Measurements from ENCODE around the gene GMDS. TPM values are rescaled to one million over a fixed set of nuclear protein-coding genes. Genes with fewer than 3 reads are reported as not detected.

GMDS gene
- polyA plus RNA-seq, 1 donor (not counting 4 experiments of a cell fraction or from before 2014, with no cell fraction given), result 22.1 TPM

GRCh38 chr6:1894954-1895353 is 350.5 kb downstream of the GMDS start:
- Histone ChIP-seq H3K36me3 (ENCODE audit: control insufficient read depth in 2 of 2, extremely low read depth in 1 of 2, insufficient read depth in 2 of 2, low read length in 2 of 2) (no peaks in the 10 kb centered on the region), H3K27ac (ENCODE audit: control insufficient read depth, insufficient read depth, low read length) (no peak overlapping the region), H3K4me3 (ENCODE audit: control insufficient read depth in 2 of 3, extremely low read depth in 1 of 3, insufficient read depth in 2 of 3, low read depth in 1 of 3, low read length in 3 of 3) (no peak overlapping the region), H3K79me2 (ENCODE audit: control insufficient read depth, insufficient read depth, low read length) (no peaks in the 10 kb centered on the region), H3K9me1 (ENCODE audit: control insufficient read depth, extremely low read depth, insufficient read depth, low read length) (no peaks in the 10 kb centered on the region), H3K9ac (ENCODE audit: control insufficient read depth, extremely low read depth, insufficient read depth, low read length) (no peak overlapping the region), H4K20me1 (ENCODE audit: control insufficient read depth, extremely low read depth, insufficient read depth, low read length) (no peaks in the 10 kb centered on the region), H3K4me2 (ENCODE audit: control insufficient read depth, extremely low read depth, insufficient read depth, low read depth, low read length) (peak overlapping the region; percentile 18), H3K9me3 (ENCODE audit: control insufficient read depth, low read depth, low read length) (no peaks in the 10 kb centered on the region), H2AFZ (ENCODE audit: control insufficient read depth, low read length) (no peak overlapping the region), H3K4me1 (ENCODE audit: control insufficient read depth, extremely low read depth, insufficient read depth, low read length) (peaks cover 11% of the 10 kb centered on the region), H3K27me3 (ENCODE audit: control insufficient read depth, extremely low read depth, insufficient read depth, low read length) (no peaks in the 10 kb centered on the region)
- dilution Hi-C loops (cut with MboI; ENCODE audit: extremely low pct_ligation_motif_present, low sequenced_read_pairs), result no loop called here
- DNase-seq (ENCODE audit: low read depth, low spot score) (no peak), FAIRE-seq (peak; percentile 53)
- TF ChIP-seq EZH2 (IDR thresholded peaks at IDR 0.05; ENCODE audit: low read length) (no peak), CTCF (optimal IDR thresholded peaks at IDR 0.05 in 1 of 3, IDR thresholded peaks at IDR 0.05 in 1 of 3, conservative IDR thresholded peaks at IDR 0.05 in 1 of 3; ENCODE audit: extremely low read depth in 1 of 3, insufficient read depth in 2 of 3, low read length in 3 of 3) (no peak)

DNA sequence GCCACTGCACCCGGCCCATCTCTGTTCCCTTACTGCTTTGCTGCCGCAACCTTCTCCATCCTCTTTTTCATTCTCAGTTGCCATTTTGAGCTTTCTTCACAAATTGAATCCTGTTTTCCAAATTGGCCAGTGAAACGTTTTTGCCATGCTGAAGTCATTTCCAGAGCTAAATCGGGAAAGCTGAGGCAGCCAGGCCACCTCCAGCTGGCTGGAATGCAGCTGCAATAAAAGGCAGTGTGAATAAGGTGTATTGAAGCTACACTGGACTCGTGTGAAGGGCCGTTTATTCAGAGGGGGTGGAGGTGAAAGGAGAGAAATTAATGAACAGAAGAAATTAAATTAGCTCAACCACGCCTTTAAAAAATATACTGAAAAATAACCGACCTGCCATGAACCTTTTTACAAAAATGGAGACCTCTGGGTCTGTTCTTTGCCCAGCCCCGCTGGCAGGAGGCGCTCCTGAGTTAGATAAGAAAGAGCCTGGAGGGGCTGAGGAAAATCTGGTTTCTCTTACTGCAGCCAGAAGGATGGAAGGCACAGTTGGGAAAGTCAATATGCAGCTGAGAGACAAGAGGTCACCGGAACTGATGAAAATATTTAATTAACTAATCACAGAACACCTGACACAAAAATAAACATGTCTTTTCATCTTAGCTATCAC is 351.8 kb downstream of the GMDS start:
- Histone ChIP-seq H4K20me1 (ENCODE audit: control insufficient read depth, extremely low read depth, insufficient read depth, low read length) (no peaks in the 10 kb centered on the region), H3K79me2 (ENCODE audit: control insufficient read depth, insufficient read depth, low read length) (no peaks in the 10 kb centered on the region), H3K4me3 (ENCODE audit: control insufficient read depth in 2 of 3, extremely low read depth in 1 of 3, insufficient read depth in 2 of 3, low read depth in 1 of 3, low read length in 3 of 3) (no peak overlapping the region), H3K4me2 (ENCODE audit: control insufficient read depth, extremely low read depth, insufficient read depth, low read depth, low read length) (no peak overlapping the region), H3K9me3 (ENCODE audit: control insufficient read depth, low read depth, low read length) (peaks cover 7% of the 10 kb centered on the region), H3K27ac (ENCODE audit: control insufficient read depth, insufficient read depth, low read length) (no peak overlapping the region), H3K9me1 (ENCODE audit: control insufficient read depth, extremely low read depth, insufficient read depth, low read length) (no peaks in the 10 kb centered on the region), H3K9ac (ENCODE audit: control insufficient read depth, extremely low read depth, insufficient read depth, low read length) (no peak overlapping the region), H3K36me3 (ENCODE audit: control insufficient read depth in 2 of 2, extremely low read depth in 1 of 2, insufficient read depth in 2 of 2, low read length in 2 of 2) (no peaks in the 10 kb centered on the region), H3K4me1 (ENCODE audit: control insufficient read depth, extremely low read depth, insufficient read depth, low read length) (peaks cover 11% of the 10 kb centered on the region), H2AFZ (ENCODE audit: control insufficient read depth, low read length) (no peak overlapping the region), H3K27me3 (ENCODE audit: control insufficient read depth, extremely low read depth, insufficient read depth, low read length) (no peaks in the 10 kb centered on the region)
- dilution Hi-C loops (cut with MboI; ENCODE audit: extremely low pct_ligation_motif_present, low sequenced_read_pairs), result no loop called here
- TF ChIP-seq EZH2 (IDR thresholded peaks at IDR 0.05; ENCODE audit: low read length) (no peak), CTCF (optimal IDR thresholded peaks at IDR 0.05 in 1 of 3, IDR thresholded peaks at IDR 0.05 in 1 of 3, conservative IDR thresholded peaks at IDR 0.05 in 1 of 3; ENCODE audit: extremely low read depth in 1 of 3, insufficient read depth in 2 of 3, low read length in 3 of 3) (no peak)
- FAIRE-seq (no peak), DNase-seq (ENCODE audit: low read depth, low spot score) (no peak)

All from keratinocyte (primary cell).